GM23338 (cell line): ENCODE results near the gene XXYLT1. TPM values are rescaled to one million over a fixed set of nuclear protein-coding genes. Genes with fewer than 3 reads are reported as not detected.

Experiments used
- ATAC-seq: fragments of 200-7000 bp; cut with Tn5 transposase; 3 replicates; pipeline ENCODE4 v1.9.1; 2020
- DNase-seq: peaks from one replicate; pipeline ENCODE4 v3.0.0-alpha.2; 2015; ENCODE audit warnings: low spot score
- H2AFZ ChIP-seq: fragments of 200-600 bp; sonication (generic); 2 replicates; pipeline ENCODE4 v1.8.0; 2016; ENCODE audit warnings: antibody characterized with exemption, mild to moderate bottlenecking, moderate library complexity
- H3F3A ChIP-seq: fragments of 200-600 bp; sonication (generic); replicated peaks from 2 replicates; pipeline ENCODE4 v1.8.0; 2017; ENCODE audit warnings: antibody characterized with exemption, mixed run types, low read depth
- H3K27ac ChIP-seq: fragments of 200-600 bp; sonication (generic); 2 replicates; pipeline ENCODE4 v1.6.1; 2016; ENCODE audit warnings: low read depth
- H3K27me3 ChIP-seq: fragments of 200-600 bp; sonication (generic); 2 replicates; pipeline ENCODE4 v1.8.0; 2016; ENCODE audit warnings: mild to moderate bottlenecking, mixed run types, moderate library complexity; ENCODE audit not compliant: insufficient read depth
- H3K36me3 ChIP-seq: fragments of 200-600 bp; sonication (generic); 2 replicates; pipeline ENCODE4 v1.8.0; 2016; ENCODE audit warnings: mild to moderate bottlenecking; ENCODE audit not compliant: insufficient read depth
- H3K4me1 ChIP-seq: fragments of 200-600 bp; sonication (generic); 2 replicates; pipeline ENCODE4 v1.8.0; 2016; ENCODE audit warnings: mild to moderate bottlenecking, moderate library complexity; ENCODE audit not compliant: insufficient read depth
- H3K4me2 ChIP-seq: fragments of 200-600 bp; sonication (generic); 2 replicates; pipeline ENCODE4 v1.7.1; 2017; ENCODE audit warnings: mixed run types
- H3K4me3 ChIP-seq: fragments of 200-600 bp; sonication (generic); 2 replicates; pipeline ENCODE4 v1.6.1; 2016; ENCODE audit warnings: mixed run types
- H3K79me2 ChIP-seq: fragments of 200-600 bp; sonication (generic); replicated peaks from 2 replicates; pipeline ENCODE4 v1.8.0; 2017; ENCODE audit warnings: mild to moderate bottlenecking; ENCODE audit not compliant: insufficient read depth
- H3K9me2 ChIP-seq: fragments of 200-600 bp; sonication (generic); 2 replicates; pipeline ENCODE4 v1.8.0; 2017; ENCODE audit not compliant: insufficient read depth
- H4K20me1 ChIP-seq: fragments of 200-600 bp; sonication (generic); replicated peaks from 2 replicates; pipeline ENCODE4 v1.8.0; 2017; ENCODE audit warnings: mild to moderate bottlenecking; ENCODE audit not compliant: insufficient read depth
- H3K27ac Mint-ChIP-seq: 2 replicates; pipeline ENCODE4 v1.8.0; 2020; ENCODE audit warnings: inconsistent platforms, mild to moderate bottlenecking, moderate library complexity, mixed read lengths
- H3K27me3 Mint-ChIP-seq: 3 replicates; pipeline ENCODE4 v1.8.0; 2022; ENCODE audit warnings: low read depth, mild to moderate bottlenecking, moderate library complexity, mixed read lengths, inconsistent platforms; ENCODE audit not compliant: insufficient read depth, poor library complexity
- H3K36me3 Mint-ChIP-seq: 3 replicates; pipeline ENCODE4 v1.8.0; 2021; ENCODE audit warnings: low read depth, mild to moderate bottlenecking, inconsistent platforms, moderate library complexity, mixed read lengths
- H3K4me1 Mint-ChIP-seq: 3 replicates; pipeline ENCODE4 v1.8.0; 2020; ENCODE audit warnings: mild to moderate bottlenecking, inconsistent platforms, mixed read lengths
- H3K4me3 Mint-ChIP-seq: 3 replicates; pipeline ENCODE4 v1.8.0; 2021; ENCODE audit warnings: moderate library complexity, mild to moderate bottlenecking, inconsistent platforms, mixed read lengths
- H3K9me3 Mint-ChIP-seq: 3 replicates; pipeline ENCODE4 v1.8.0; 2020; ENCODE audit warnings: moderate library complexity, mild to moderate bottlenecking, inconsistent platforms, mixed read lengths
- NANOG ChIP-seq: IDR thresholded peaks from 2 replicates; pipeline ENCODE4 v1.6.1; 2016; ENCODE audit warnings: antibody characterized with exemption, borderline replicate concordance
- POLR2AphosphoS5 ChIP-seq: IDR thresholded peaks from 2 replicates; pipeline ENCODE4 v1.6.1; 2016; ENCODE audit warnings: antibody characterized with exemption, low read depth
- ZNF114 ChIP-seq: fragments of 250-450 bp; sonication (Bioruptor Pico); IDR thresholded peaks from 2 replicates; pipeline ENCODE4 v1.5.0; 2020; ENCODE audit warnings: mild to moderate bottlenecking, moderate library complexity
- ZNF331 ChIP-seq: fragments of 250-450 bp; sonication (Bioruptor Pico); IDR thresholded peaks from 2 replicates; pipeline ENCODE4 v1.5.0; 2020; ENCODE audit warnings: low read depth, mild to moderate bottlenecking, moderate library complexity
- polyA plus RNA-seq: library from polyadenylated mRNA; unstranded; fragments of >200 nt; fragmentation: Nextera tagmentation; extraction: Ambion mirVana; gene quantifications from 2 replicates; pipeline ENCODE4 v1.2.1, GENCODE V29; 2016
- total RNA-seq: library from RNA; depleted of rRNA; stranded (reverse); fragments of >200 nt; shearing (Covaris generic); gene quantifications from 2 replicates; pipeline ENCODE4 v1.2.3, GENCODE V29; 2014
- TF ChIP-seq, protein P1 (sequence below): fragments of 250-450 bp; sonication (Bioruptor Pico); IDR thresholded peaks from 2 replicates; pipeline ENCODE4 v1.5.0; 2020; ENCODE audit warnings: mild to moderate bottlenecking, moderate library complexity

XXYLT1 gene
- total and polyA plus RNA-seq, 2 experiments from 2014 or later = 13.5 to 34.8 TPM

DNA sequence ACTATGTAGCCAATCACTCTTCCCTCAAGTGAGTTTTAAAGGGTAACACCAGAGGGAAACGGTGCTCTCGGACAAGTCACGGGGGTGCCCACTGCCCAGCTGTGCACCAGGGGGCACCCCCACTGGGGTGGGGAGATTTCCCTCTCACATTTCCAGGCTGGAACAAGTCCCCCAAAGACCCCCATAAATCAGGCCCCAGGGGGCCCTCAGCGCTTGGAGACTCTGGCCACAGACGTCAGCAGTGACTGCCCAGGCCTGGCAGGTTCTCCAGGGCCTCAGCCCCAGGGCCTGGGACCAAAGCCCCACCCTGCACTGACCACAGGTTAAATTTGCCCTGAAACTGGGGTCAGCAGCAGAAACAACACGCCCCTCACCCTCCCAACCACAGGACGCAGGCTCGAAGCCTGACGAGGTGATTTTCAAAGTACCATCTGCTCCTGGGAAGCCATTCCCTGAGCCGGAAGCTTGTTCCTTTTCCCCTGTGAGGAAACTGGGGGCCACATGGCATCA is 17.0 kb downstream of the XXYLT1 start:
- H3K27ac ChIP-seq = no peak overlapping the region
- 0 out of 2 replicates have a peak, but pooled peaks cover 5% of the 10 kb centered on the region for H4K20me1 ChIP-seq
- H3F3A ChIP-seq = peaks cover 4% of the 10 kb centered on the region; the same call in 1 of the 2 replicates
- H3K9me2 ChIP-seq = no peaks in the 10 kb centered on the region
- H2AFZ ChIP-seq = no peak overlapping the region
- 0 out of 2 replicates have a peak overlapping the region, but pooled peaks have one; percentile 26 for H3K4me2 ChIP-seq
- no peaks in the 10 kb centered on the region for H3K36me3 ChIP-seq
- ATAC-seq (no peak), DNase-seq (no peak)
- H3K79me2 ChIP-seq = peaks cover 98% of the 10 kb centered on the region
- peaks cover 11% of the 10 kb centered on the region for H3K27me3 Mint-ChIP-seq
- no peaks in the 10 kb centered on the region for H3K27me3 ChIP-seq
- TF ChIP-seq NANOG = no peak
- TF ChIP-seq, protein P1, sequence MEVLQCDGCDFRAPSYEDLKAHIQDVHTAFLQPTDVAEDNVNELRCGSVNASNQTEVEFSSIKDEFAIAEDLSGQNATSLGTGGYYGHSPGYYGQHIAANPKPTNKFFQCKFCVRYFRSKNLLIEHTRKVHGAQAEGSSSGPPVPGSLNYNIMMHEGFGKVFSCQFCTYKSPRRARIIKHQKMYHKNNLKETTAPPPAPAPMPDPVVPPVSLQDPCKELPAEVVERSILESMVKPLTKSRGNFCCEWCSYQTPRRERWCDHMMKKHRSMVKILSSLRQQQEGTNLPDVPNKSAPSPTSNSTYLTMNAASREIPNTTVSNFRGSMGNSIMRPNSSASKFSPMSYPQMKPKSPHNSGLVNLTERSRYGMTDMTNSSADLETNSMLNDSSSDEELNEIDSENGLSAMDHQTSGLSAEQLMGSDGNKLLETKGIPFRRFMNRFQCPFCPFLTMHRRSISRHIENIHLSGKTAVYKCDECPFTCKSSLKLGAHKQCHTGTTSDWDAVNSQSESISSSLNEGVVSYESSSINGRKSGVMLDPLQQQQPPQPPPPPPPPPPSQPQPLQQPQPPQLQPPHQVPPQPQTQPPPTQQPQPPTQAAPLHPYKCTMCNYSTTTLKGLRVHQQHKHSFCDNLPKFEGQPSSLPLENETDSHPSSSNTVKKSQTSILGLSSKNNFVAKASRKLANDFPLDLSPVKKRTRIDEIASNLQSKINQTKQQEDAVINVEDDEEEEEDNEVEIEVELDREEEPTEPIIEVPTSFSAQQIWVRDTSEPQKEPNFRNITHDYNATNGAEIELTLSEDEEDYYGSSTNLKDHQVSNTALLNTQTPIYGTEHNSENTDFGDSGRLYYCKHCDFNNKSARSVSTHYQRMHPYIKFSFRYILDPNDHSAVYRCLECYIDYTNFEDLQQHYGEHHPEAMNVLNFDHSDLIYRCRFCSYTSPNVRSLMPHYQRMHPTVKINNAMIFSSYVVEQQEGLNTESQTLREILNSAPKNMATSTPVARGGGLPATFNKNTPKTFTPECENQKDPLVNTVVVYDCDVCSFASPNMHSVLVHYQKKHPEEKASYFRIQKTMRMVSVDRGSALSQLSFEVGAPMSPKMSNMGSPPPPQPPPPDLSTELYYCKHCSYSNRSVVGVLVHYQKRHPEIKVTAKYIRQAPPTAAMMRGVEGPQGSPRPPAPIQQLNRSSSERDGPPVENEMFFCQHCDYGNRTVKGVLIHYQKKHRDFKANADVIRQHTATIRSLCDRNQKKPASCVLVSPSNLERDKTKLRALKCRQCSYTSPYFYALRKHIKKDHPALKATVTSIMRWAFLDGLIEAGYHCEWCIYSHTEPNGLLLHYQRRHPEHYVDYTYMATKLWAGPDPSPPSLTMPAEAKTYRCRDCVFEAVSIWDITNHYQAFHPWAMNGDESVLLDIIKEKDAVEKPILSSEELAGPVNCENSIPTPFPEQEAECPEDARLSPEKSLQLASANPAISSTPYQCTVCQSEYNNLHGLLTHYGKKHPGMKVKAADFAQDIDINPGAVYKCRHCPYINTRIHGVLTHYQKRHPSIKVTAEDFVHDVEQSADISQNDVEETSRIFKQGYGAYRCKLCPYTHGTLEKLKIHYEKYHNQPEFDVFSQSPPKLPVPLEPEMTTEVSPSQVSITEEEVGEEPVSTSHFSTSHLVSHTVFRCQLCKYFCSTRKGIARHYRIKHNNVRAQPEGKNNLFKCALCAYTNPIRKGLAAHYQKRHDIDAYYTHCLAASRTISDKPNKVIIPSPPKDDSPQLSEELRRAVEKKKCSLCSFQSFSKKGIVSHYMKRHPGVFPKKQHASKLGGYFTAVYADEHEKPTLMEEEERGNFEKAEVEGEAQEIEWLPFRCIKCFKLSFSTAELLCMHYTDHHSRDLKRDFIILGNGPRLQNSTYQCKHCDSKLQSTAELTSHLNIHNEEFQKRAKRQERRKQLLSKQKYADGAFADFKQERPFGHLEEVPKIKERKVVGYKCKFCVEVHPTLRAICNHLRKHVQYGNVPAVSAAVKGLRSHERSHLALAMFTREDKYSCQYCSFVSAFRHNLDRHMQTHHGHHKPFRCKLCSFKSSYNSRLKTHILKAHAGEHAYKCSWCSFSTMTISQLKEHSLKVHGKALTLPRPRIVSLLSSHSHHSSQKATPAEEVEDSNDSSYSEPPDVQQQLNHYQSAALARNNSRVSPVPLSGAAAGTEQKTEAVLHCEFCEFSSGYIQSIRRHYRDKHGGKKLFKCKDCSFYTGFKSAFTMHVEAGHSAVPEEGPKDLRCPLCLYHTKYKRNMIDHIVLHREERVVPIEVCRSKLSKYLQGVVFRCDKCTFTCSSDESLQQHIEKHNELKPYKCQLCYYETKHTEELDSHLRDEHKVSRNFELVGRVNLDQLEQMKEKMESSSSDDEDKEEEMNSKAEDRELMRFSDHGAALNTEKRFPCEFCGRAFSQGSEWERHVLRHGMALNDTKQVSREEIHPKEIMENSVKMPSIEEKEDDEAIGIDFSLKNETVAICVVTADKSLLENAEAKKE = no peak
- no peak for TF ChIP-seq POLR2AphosphoS5
- peaks cover 69% of the 10 kb centered on the region for H3K4me1 Mint-ChIP-seq
- H3K4me3 ChIP-seq = no peak overlapping the region
- H3K36me3 Mint-ChIP-seq = peaks cover under 1% of the 10 kb centered on the region; the same call in 1 of the 3 replicates
- no peak overlapping the region for H3K4me3 Mint-ChIP-seq
- H3K4me1 ChIP-seq = peaks cover 23% of the 10 kb centered on the region
- peak overlapping the region; percentile 69 for H3K27ac Mint-ChIP-seq
- H3K9me3 Mint-ChIP-seq = no peaks in the 10 kb centered on the region

DNA sequence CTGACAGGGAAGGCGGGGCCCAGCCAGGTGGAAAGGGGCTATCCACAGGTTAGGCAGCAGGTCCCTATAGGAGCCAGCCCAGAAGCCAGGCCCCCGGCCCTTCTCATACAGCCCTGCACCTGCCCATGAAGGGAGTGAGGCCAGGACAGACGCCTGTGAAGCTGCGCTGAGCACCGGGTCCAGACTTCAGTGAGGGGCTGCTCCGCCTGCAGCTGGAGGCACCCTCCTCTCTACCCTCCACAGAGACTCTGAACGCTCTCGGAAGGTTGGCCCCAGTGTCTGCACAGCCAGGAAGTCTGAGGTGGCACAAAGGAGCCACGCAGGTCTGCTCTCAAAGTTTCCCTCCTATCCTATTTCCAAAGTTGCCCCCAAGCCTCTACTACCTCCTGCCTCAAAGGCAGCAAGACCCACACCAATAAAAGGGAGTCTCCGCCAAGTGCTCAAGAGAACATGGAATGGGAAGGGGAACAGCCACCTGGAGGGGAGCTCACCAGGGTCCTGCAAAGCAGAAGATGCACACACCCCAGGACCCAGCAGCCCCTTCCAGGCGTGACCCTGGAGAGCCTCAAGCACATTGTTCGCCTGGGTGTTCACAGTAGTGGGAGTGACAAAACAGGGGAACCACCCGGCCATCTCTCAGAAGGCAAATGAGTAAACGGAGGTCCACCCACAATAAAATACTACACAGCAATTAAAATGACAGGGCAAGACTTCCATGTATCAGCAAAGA is 19.5 kb downstream of the XXYLT1 start:
- Histone ChIP-seq H3K79me2 (peaks cover 97% of the 10 kb centered on the region), H3K4me3 (no peak overlapping the region), H3K9me2 (no peaks in the 10 kb centered on the region), H3K27me3 (no peaks in the 10 kb centered on the region), H3K4me1 (peaks cover 12% of the 10 kb centered on the region), H3K36me3 (no peaks in the 10 kb centered on the region), H3K4me2 (no peak overlapping the region; the same call in 1 of the 2 replicates), H2AFZ (no peak overlapping the region), H4K20me1 (no peaks in the 10 kb centered on the region; the same call in 1 of the 2 replicates), H3K27ac (no peak overlapping the region), H3F3A (no peaks in the 10 kb centered on the region)
- no peak overlapping the region for H3K27ac Mint-ChIP-seq
- no peaks in the 10 kb centered on the region for H3K9me3 Mint-ChIP-seq
- no peak for DNase-seq
- H3K4me3 Mint-ChIP-seq = 0 out of 3 replicates have a peak overlapping the region, but pooled peaks have one; percentile 27
- H3K27me3 Mint-ChIP-seq = peaks cover 8% of the 10 kb centered on the region
- TF ChIP-seq ZNF331 (CRISPR knock-in tag) (no peak), ZNF114 (no peak)
- peaks cover 18% of the 10 kb centered on the region for H3K36me3 Mint-ChIP-seq
- peaks cover 61% of the 10 kb centered on the region for H3K4me1 Mint-ChIP-seq
- peak; percentile 4; the same call in 1 of the 3 replicates for ATAC-seq
